NCI-H1417 (cell line): ENCODE data around the gene ZNF385B.
"Not testable (repeated sequence)": the region's sequence is repeated elsewhere in the genome, so short reads cannot be mapped to it uniquely, and the experiment has no call there.

Experiments
- DNase-seq, 3 experiments: peaks; one replicate each; lab custom pipeline; 2025; lab: John Stamatoyannopoulos, UW

Gene ZNF385B

GRCh38 chr2:179802051-179802882 lies 59.1 kb downstream of the ZNF385B start:
- no peak for DNase-seq

- DNase-seq = no peak
These were observed 60.6 kb downstream of the ZNF385B start for GRCh38 chr2:179800776-179801175.

GRCh38 chr2:179796213-179797007 lies 65.0 kb downstream of the ZNF385B start:
- no peak for DNase-seq

GRCh38 chr2:179793902-179794301 lies 67.5 kb downstream of the ZNF385B start:
- no peak for DNase-seq

GRCh38 chr2:179793238-179793637 lies 68.2 kb downstream of the ZNF385B start:
- no peak for DNase-seq

- peak in 2 of 3 experiments; percentile 17 to 56 for DNase-seq
These were observed 70.9 kb downstream of the ZNF385B start for GRCh38 chr2:179790235-179791217.

- DNase-seq = no peak
These were observed 73.3 kb downstream of the ZNF385B start for GRCh38 chr2:179788104-179788503.

- no peak for DNase-seq
These were observed 73.8 kb downstream of the ZNF385B start for GRCh38 chr2:179787601-179788000.

GRCh38 chr2:179785902-179786301 lies 75.5 kb downstream of the ZNF385B start:
- no peak for DNase-seq

- not testable (repeated sequence) for DNase-seq
These were observed 79.1 kb downstream of the ZNF385B start for GRCh38 chr2:179782346-179782745.

GRCh38 chr2:179773986-179774385 lies 87.4 kb downstream of the ZNF385B start:
- DNase-seq = no peak

GRCh38 chr2:179772346-179772745 lies 89.1 kb downstream of the ZNF385B start:
- no peak for DNase-seq

GRCh38 chr2:179771791-179772190 lies 89.6 kb downstream of the ZNF385B start:
- peak in 1 of 3 experiments; percentile 1 for DNase-seq

- DNase-seq = no peak
These were observed 91.4 kb downstream of the ZNF385B start for GRCh38 chr2:179770029-179770428.

GRCh38 chr2:179769323-179769722 lies 92.1 kb downstream of the ZNF385B start:
- DNase-seq = no peak

- no peak for DNase-seq
These were observed 92.6 kb downstream of the ZNF385B start for GRCh38 chr2:179768765-179769164.

GRCh38 chr2:179765666-179766065 lies 95.7 kb downstream of the ZNF385B start:
- DNase-seq = no peak

GRCh38 chr2:179764710-179765109 lies 96.7 kb downstream of the ZNF385B start:
- DNase-seq = no peak

- DNase-seq = no peak
These were observed 102.8 kb downstream of the ZNF385B start for GRCh38 chr2:179758636-179759035.

GRCh38 chr2:179751163-179751809 lies 110.1 kb downstream of the ZNF385B start:
- DNase-seq = peak in 2 of 3 experiments; percentile 15 to 69

GRCh38 chr2:179749210-179749609 lies 112.2 kb downstream of the ZNF385B start:
- DNase-seq = peak in 1 of 3 experiments; percentile 21
